Gastroesophageal sphincter (tissue), 3 donors: ENCODE data around the gene OPTC.

ENCODE experiments used
- EP300 ChIP-seq: sonication (generic); formaldehyde crosslinking; IDR thresholded peaks from one replicate; pipeline ENCODE4 v1.6.1; 2017; ENCODE audit warnings: antibody characterized with exemption, mild to moderate bottlenecking
- POLR2AphosphoS5 ChIP-seq: sonication (generic); formaldehyde crosslinking; IDR thresholded peaks from one replicate; pipeline ENCODE4 v1.6.1; 2017; ENCODE audit warnings: antibody characterized with exemption
- TF ChIP-seq, protein P1 (sequence below), 4 experiments: fragments of 200-600 bp in 2 of 4; fragments of 450-650 bp in 2 of 4; sonication (generic) in 1 of 4; IDR thresholded peaks; one replicate each; pipeline ENCODE4 v1.5.1; 2017 to 2019; ENCODE audit warnings: antibody characterized with exemption in 4 of 4, mild to moderate bottlenecking in 2 of 4, moderate library complexity in 2 of 4

DNA sequence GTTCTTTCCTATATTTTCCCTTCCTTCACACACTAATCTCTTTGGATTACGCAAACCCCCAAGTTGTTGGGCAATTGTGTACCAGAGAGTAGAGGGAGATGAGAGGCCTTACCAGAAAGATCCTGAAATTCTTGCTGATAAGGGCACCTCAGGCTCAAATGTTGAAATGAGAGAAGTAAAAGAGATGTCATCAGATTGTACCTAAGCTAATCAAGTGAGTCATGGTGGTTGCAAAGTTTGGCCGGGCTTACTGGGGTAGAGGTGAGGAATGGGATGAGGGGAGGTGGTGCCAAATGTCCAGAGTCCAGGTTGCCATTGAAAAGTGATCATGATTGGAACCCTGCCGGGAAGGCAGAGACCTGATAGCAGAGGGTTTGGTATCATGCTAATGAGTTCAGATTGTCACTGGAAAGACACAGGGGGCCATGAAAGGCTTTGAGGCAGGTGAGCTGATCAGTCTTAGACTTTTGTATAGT is 43.1 kb downstream of the OPTC start:
- TF ChIP-seq EP300 (no peak), POLR2AphosphoS5 (peak; percentile 86)
- TF ChIP-seq, protein P1, sequence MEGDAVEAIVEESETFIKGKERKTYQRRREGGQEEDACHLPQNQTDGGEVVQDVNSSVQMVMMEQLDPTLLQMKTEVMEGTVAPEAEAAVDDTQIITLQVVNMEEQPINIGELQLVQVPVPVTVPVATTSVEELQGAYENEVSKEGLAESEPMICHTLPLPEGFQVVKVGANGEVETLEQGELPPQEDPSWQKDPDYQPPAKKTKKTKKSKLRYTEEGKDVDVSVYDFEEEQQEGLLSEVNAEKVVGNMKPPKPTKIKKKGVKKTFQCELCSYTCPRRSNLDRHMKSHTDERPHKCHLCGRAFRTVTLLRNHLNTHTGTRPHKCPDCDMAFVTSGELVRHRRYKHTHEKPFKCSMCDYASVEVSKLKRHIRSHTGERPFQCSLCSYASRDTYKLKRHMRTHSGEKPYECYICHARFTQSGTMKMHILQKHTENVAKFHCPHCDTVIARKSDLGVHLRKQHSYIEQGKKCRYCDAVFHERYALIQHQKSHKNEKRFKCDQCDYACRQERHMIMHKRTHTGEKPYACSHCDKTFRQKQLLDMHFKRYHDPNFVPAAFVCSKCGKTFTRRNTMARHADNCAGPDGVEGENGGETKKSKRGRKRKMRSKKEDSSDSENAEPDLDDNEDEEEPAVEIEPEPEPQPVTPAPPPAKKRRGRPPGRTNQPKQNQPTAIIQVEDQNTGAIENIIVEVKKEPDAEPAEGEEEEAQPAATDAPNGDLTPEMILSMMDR (IDR thresholded peaks at IDR 0.05): no peak
